GM21515 (cell line): Measurements from ENCODE around the gene ERC1.

Experiments used
- ATAC-seq: cut with Tn5 transposase; IDR thresholded peaks from one replicate; pipeline ENCODE4 v1.9.1; 2021; ENCODE audit not compliant: unreplicated experiment

The ERC1 gene

DNA sequence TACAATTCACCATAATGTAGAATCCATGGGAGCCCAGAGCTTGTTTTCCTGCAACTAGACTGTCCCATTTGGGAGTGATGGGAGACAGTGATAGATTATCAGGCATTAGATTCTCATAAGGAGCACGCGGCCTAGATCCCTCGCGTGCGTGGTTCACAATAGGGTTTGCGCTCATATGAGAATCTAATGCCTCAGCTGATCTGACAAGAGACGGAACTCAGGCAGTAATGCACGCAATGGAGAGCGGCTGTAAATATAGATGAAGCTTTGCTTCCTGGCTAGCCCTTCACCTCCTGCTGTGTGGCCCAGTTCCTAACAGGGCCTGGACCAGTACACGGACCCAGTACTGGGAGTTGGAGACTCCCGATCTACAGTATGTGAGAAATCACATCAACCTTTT is 476.7 kb downstream of the ERC1 start:
- no peak for ATAC-seq

DNA sequence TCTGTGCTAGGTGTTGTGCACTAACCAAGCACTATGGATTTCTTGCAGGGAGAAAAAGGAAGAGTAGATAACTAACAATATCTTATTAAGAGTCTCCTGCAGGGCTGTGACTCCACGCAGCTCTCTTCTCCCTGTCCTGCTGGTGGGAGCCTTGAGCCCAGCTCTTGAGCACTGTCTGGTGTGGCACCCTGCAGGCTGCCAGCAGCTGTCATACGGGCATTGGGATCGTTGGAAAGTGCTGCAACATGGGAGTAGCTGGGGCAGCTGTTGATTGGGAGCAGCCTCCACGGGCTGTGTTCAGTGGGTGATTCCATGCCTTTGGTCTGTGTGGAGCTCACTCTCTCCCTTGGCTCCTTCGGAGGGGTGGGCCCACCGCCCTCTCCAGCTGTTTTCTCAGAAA is 478.0 kb downstream of the ERC1 start:
- no peak for ATAC-seq

DNA sequence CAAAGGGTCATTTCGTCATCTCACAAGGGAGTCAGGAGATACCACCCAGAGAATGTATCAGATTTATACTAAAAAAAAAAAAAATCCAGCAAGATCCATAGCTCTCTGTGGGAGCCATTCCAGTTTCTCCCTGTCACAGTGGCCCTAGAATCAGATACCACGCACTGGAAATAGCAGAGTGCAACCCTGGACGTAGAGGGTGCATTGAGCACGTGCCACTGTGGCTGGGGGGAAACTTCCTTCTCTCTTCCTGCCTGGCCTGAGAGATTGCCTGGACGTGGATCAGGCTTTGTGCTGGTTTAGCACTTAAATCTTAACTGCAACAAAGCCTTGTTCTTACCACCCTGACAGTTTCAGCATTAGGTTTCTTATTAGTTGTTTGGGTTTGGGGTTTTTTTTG is 479.0 kb downstream of the ERC1 start:
- no peak for ATAC-seq

DNA sequence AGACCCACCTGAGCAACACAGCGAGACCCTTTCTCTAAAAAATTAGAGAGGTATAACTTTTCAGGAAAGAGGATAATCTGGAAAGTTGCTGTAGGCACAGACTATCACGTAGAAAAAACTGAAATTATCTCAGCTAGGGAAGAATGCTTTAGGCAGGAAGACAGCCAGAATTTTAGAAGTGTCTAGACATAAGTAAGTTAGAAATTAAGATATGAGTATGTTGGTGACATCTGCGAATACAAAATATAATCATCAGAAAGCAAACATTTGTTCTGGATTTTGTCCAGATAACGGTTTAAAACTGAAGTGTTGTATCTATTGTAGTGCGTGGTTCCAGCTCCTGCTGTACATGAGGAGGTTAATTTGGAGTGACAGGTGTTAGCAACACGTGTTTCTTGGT is 480.2 kb downstream of the ERC1 start:
- ATAC-seq = no peak

GRCh38 chr12:1473418-1473817 is 482.4 kb downstream of the ERC1 start:
- no peak for ATAC-seq

- no peak for ATAC-seq
Observed at GRCh38 chr12:1474041-1474573, 483.1 kb downstream of the ERC1 start.

GRCh38 chr12:1474574-1475153 is 483.6 kb downstream of the ERC1 start:
- ATAC-seq = no peak

DNA sequence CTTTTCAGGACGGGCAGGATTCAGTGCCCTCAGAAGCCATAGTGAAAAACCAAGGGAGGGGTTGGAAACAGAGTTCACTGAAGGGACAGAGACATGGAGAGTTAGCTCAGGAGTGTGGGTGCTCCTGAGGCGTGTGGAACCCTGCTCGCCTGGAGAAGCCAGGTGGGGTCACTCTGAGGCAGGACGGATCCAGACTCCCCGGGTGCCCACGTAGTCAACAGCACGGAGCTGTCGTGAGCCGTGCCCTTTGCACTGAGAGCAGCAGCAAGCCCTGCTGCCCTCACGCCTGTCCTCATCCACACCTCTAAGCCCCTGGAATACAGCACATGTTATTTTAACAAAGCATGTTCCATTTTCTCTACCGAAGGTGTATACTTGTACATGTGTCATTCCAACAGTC is 488.6 kb downstream of the ERC1 start:
- no peak for ATAC-seq

GRCh38 chr12:1481326-1481725 is 490.3 kb downstream of the ERC1 start:
- ATAC-seq = no peak

DNA sequence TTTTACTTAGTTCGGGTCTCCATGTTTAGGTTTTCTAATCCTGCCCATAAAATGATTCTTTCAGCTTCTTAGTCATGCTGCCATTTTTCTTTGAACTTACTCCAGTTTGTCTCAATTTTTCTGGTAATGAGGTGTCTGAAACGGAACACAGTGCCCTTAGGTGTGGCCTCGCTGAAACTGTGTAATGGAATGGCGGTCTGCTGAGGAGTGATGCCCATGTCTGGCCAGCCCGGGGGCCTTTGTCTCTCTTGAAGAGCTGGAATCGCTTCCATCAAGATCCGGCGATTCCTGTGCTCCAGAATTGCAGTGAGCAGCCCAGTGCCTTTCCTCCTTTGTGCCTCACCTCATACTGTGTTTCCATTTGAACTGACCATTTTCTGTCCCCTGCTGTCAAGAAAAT is 490.9 kb downstream of the ERC1 start:
- no peak for ATAC-seq

DNA sequence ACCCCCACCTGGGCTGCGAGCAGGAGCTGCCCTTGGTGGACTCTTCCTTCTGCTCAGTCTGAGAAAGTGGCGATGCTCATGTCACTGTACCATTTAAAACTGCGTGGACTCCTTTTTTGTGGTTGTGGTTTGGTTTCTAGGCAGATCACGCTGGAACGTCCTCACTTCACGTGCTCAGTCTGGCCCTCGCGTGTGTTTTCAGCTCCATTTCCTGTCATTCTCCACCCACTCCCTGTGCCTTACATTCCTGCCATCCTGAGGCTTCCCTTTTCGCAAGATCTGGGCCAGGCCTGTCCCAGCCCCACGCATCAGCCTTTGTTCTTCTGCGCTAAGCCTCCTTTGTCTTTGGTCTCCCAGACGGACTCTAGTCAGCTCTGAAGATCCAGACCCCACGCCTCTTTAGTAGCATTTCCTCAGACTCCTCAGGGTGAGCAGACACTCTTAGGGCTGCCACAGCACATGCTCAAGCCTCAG is 497.9 kb downstream of the ERC1 start:
- no peak for ATAC-seq

GRCh38 chr12:1491983-1492697 is 501.1 kb downstream of the ERC1 start:
- ATAC-seq = no peak

DNA sequence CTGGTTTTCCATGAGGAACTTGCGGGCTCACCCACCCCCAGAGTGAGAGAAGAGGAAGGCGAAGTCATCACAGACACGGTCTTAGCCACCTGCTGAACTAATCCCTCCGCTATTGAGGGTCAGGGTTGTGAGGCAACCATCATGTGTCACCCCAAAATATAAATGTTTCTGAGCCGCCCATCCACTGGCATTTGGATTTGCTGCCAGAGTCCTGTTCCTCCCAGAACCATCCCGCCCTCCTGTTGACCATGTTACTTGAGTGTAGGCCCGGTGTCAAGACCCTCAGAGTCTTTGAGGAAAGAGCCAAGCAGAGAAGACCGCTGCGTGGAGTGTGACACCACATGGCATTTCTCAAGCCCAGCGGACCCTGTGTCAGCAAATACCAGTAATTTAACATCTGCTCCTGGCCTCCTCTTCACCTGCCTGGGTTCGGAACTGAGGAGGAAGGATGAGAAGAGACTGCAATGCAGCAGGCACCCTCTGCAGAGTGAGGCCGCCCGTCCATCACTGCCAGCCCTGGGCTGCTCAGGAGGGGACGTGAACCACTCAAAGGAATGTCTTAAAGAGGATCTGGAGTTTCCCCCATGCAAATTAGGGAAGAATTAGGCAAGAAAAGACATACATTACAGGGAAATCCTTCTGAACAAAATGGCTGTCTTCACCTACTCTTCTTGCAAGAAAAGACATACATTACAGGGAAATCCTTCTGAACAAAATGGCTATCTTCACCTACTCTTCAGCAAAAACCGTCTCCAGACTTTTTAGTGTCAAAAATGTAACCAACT is 502.9 kb downstream of the ERC1 start:
- no peak for ATAC-seq

GRCh38 chr12:1494856-1495255 is 503.8 kb downstream of the ERC1 start:
- no peak for ATAC-seq

- no peak for ATAC-seq
Observed at GRCh38 chr12:1496162-1496900, 505.3 kb downstream of the ERC1 start.

DNA sequence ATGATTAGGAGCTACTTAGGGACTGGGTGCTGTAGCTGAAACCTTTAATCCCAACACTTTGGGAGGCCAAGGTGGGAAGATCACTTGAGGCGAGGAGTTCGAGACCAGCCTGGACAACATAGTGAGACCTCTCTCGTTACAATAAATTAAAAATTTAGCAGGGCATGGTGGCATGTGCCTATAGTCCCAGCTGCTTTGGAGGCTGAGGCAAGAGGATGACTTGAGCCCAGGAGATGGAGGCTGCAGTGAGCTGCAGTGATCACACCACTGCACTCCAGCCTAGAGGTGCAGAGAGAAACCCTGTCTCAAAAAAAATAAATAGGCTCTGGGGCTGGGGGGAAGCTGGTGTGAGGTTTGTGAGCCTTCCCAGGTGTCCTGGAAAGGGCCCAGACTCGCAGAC is 506.1 kb downstream of the ERC1 start:
- ATAC-seq = no peak

GRCh38 chr12:1498199-1498740 is 507.2 kb downstream of the ERC1 start:
- ATAC-seq = no peak

GRCh38 chr12:1499351-1499750 is 508.3 kb downstream of the ERC1 start:
- ATAC-seq = no peak

DNA sequence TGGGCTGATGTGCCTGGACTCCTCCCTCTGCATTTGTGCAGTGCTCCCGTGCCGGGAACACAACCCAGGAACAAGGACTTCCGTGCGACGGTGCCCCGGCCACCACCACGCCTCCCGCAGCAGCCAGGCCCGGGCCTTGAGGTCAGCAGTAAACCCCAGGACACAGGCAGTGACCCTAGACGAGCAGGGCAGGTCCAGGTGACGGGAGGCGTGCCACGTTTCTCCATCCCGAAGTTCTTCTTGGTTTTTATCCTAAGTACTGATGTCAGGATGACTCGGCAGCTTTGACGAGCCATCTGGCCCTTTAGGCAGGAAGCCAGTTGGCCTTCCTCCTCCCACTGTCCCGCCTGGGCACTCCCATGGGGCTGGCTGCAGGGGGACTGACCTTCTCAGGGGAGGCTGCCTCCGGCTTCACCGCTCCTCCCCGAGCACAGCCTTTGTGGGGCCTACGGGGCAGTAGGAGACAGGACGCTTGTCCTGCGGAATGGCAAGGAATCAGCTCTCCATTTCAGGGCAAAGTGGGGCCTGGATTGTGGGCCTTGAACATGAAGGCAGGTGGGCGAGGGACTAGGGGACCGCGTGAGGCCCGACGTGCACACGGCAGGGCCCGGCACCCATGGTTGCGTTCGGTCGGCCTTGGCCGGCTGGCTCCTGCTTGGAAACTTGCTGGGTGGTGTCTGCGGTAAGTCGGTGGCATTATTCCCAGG is 509.2 kb downstream of the ERC1 start:
- no peak for ATAC-seq

DNA sequence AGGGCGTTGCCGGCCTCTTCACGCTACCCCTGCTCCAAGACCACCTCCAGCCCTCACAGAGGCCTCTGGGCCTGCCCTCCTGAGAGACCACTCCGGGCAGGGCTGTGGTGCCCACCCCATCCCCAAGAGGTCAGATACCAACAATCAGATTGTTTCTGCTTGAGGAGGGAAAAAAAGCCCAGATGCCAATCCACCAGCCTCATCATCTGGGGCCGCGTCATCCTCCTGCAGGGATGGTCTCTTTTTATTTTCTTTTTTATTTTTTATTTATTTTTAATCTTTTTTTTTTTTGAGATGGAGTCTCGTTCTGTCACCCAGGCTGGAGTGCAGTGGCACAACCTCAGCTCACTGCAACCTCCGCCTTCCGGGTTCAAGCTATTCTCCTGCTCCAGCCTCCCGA is 510.0 kb downstream of the ERC1 start:
- no peak for ATAC-seq
